ENCODE measurements around the gene UBE2Z.

The UBE2Z gene

GRCh38 chr17:48903401-48903800 lies 4.8 kb upstream of the UBE2Z start:
- Histone ChIP-seq H3K9me3 (ENCODE audit: control extremely low read depth in 1 of 5, control insufficient read depth in 4 of 5, insufficient read depth in 2 of 5, low read depth in 1 of 5, low read length in 4 of 5) (no peaks in the 10 kb centered on the region), H3K27me3 (replicated peaks in 2 of 5; ENCODE audit: control insufficient read depth in 4 of 5, insufficient read depth in 5 of 5, low read length in 4 of 5) (no peaks in the 10 kb centered on the region), H3K4me1 (ENCODE audit: control extremely low read depth in 1 of 4, control insufficient read depth in 4 of 4, insufficient read depth in 4 of 4, low read length in 3 of 4) (peaks cover 0 to 10% (median 8%) of the 10 kb centered on the region in 4 experiments), H3K36me3 (ENCODE audit: control insufficient read depth in 4 of 4, insufficient read depth in 4 of 4, low read length in 3 of 4) (peaks cover 0 to 2% (median 2%) of the 10 kb centered on the region in 4 experiments), H3K27ac (ENCODE audit: insufficient read depth in 1 of 2, low read depth in 1 of 2, low read length in 2 of 2, poor library complexity in 1 of 2, severe bottlenecking in 2 of 2) (no peak overlapping the region), H3K4me3 (ENCODE audit: control insufficient read depth in 1 of 7, extremely low read depth in 1 of 7, insufficient read depth in 4 of 7, low read depth in 2 of 7, low read length in 6 of 7) (no peak overlapping the region)
- DNase-seq, result no peak
- ChIA-PET POLR2A (no interaction called here), CTCF (interaction anchor here (0.6 to 1.2 kb wide), 4 partner anchors 9 to 263 kb away, joined by 3 read pairs; no protein-coding TSS in a partner anchor)
- WGBS (ENCODE audit: insufficient coverage), result no CpG with 5 or more reads among the region's 1 CpG

DNA sequence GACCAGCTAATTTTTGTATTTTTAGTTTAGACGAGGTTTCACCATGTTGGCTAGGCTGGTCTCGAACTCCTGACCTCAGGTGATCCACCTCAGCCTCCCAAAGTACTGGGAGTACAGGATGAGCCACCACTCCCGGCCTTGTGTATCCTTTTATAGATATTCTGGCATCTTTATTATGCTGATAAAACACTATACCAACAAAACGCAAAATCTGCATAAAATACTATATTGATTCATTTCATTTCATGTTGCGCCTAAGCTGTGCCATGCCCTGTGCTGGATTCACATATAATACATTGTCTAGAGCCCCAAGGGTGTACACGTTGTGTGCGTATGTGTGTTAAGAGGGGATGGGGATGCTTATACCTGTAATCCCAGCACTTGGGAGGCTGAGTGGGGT lies 3.8 kb upstream of the UBE2Z start:
- H3K27me3 ChIP-seq (replicated peaks in 2 of 5; ENCODE audit: control insufficient read depth in 4 of 5, insufficient read depth in 5 of 5, low read length in 4 of 5), result no peaks in the 10 kb centered on the region
- H3K4me3 ChIP-seq (ENCODE audit: control insufficient read depth in 1 of 7, extremely low read depth in 1 of 7, insufficient read depth in 4 of 7, low read depth in 2 of 7, low read length in 6 of 7), result no peak overlapping the region
- H3K4me1 ChIP-seq (ENCODE audit: control extremely low read depth in 1 of 4, control insufficient read depth in 4 of 4, insufficient read depth in 4 of 4, low read length in 3 of 4), result peaks cover 2 to 13% (median 11%) of the 10 kb centered on the region in 4 experiments
- 96% methylated on average over 5 of the region's 7 CpGs for WGBS (ENCODE audit: insufficient coverage)
- no peaks in the 10 kb centered on the region for H3K36me3 ChIP-seq (ENCODE audit: control insufficient read depth in 4 of 4, insufficient read depth in 4 of 4, low read length in 3 of 4)
- DNase-seq, result no peak
- no peak overlapping the region for H3K27ac ChIP-seq (ENCODE audit: insufficient read depth in 1 of 2, low read depth in 1 of 2, low read length in 2 of 2, poor library complexity in 1 of 2, severe bottlenecking in 2 of 2)
- ChIA-PET POLR2A (no interaction called here), CTCF (interaction anchor here (1.1 to 1.2 kb wide), 2 partner anchors 10 to 24 kb away, joined by 3 read pairs; no protein-coding TSS in a partner anchor)
- no peaks in the 10 kb centered on the region for H3K9me3 ChIP-seq (ENCODE audit: control extremely low read depth in 1 of 5, control insufficient read depth in 4 of 5, insufficient read depth in 2 of 5, low read depth in 1 of 5, low read length in 4 of 5)

GRCh38 chr17:48905987-48906515 lies 2.2 kb upstream of the UBE2Z start:
- 98% methylated on average over 6 of the region's 9 CpGs for WGBS (ENCODE audit: insufficient coverage)
- CTCF ChIA-PET, result no interaction called here
- Histone ChIP-seq H3K9me3 (ENCODE audit: control extremely low read depth in 1 of 5, control insufficient read depth in 4 of 5, insufficient read depth in 2 of 5, low read depth in 1 of 5, low read length in 4 of 5) (no peaks in the 10 kb centered on the region), H3K36me3 (ENCODE audit: control insufficient read depth in 4 of 4, insufficient read depth in 4 of 4, low read length in 3 of 4) (peaks cover 0 to 12% (median 10%) of the 10 kb centered on the region in 4 experiments), H3K4me1 (ENCODE audit: control extremely low read depth in 1 of 4, control insufficient read depth in 4 of 4, insufficient read depth in 4 of 4, low read length in 3 of 4) (peaks cover 2 to 28% (median 25%) of the 10 kb centered on the region in 4 experiments), H3K27me3 (replicated peaks in 2 of 5; ENCODE audit: control insufficient read depth in 4 of 5, insufficient read depth in 5 of 5, low read length in 4 of 5) (no peaks in the 10 kb centered on the region), H3K27ac (ENCODE audit: insufficient read depth in 1 of 2, low read depth in 1 of 2, low read length in 2 of 2, poor library complexity in 1 of 2, severe bottlenecking in 2 of 2) (no peak overlapping the region), H3K4me3 (ENCODE audit: control insufficient read depth in 1 of 7, extremely low read depth in 1 of 7, insufficient read depth in 4 of 7, low read depth in 2 of 7, low read length in 6 of 7) (no peak overlapping the region)
- no peak for DNase-seq
- POLR2A ChIA-PET, result no interaction called here

- Histone ChIP-seq H3K27ac (ENCODE audit: insufficient read depth in 1 of 2, low read depth in 1 of 2, low read length in 2 of 2, poor library complexity in 1 of 2, severe bottlenecking in 2 of 2) (peak overlapping the region; percentile 99), H3K4me1 (ENCODE audit: control extremely low read depth in 1 of 4, control insufficient read depth in 4 of 4, insufficient read depth in 4 of 4, low read length in 3 of 4) (peaks cover 2 to 34% (median 30%) of the 10 kb centered on the region in 4 experiments), H3K9me3 (ENCODE audit: control extremely low read depth in 1 of 5, control insufficient read depth in 4 of 5, insufficient read depth in 2 of 5, low read depth in 1 of 5, low read length in 4 of 5) (no peaks in the 10 kb centered on the region), H3K36me3 (ENCODE audit: control insufficient read depth in 4 of 4, insufficient read depth in 4 of 4, low read length in 3 of 4) (peaks cover under 1 to 26% (median 20%) of the 10 kb centered on the region in 4 experiments), H3K27me3 (replicated peaks in 2 of 5; ENCODE audit: control insufficient read depth in 4 of 5, insufficient read depth in 5 of 5, low read length in 4 of 5) (no peaks in the 10 kb centered on the region), H3K4me3 (ENCODE audit: control insufficient read depth in 1 of 7, extremely low read depth in 1 of 7, insufficient read depth in 4 of 7, low read depth in 2 of 7, low read length in 6 of 7) (peak overlapping the region; percentile 70 to 87 (median 80))
- ChIA-PET POLR2A (interaction anchor here (0.7 to 1.6 kb wide), 4 partner anchors 12 to 55 kb away, joined by 3 to 17 read pairs (median 4); partner anchors contain the start of gene ATP5MC1), CTCF (interaction anchor here (0.8 to 1.1 kb wide), 3 partner anchors 11 to 23 kb away, joined by 4 read pairs; partner anchors contain the start of gene ATP5MC1)
- DNase-seq, result peak; percentile 65 to 91 (median 86)
- 36% methylated on average over 2 of the region's 2 CpGs for WGBS (ENCODE audit: insufficient coverage)
Observed at GRCh38 chr17:48907713-48908046, 527 bp upstream of the UBE2Z start.

- Histone ChIP-seq H3K4me1 (ENCODE audit: control extremely low read depth in 1 of 4, control insufficient read depth in 4 of 4, insufficient read depth in 4 of 4, low read length in 3 of 4) (peaks cover 2 to 34% (median 30%) of the 10 kb centered on the region in 4 experiments), H3K27me3 (replicated peaks in 2 of 5; ENCODE audit: control insufficient read depth in 4 of 5, insufficient read depth in 5 of 5, low read length in 4 of 5) (no peaks in the 10 kb centered on the region), H3K9me3 (ENCODE audit: control extremely low read depth in 1 of 5, control insufficient read depth in 4 of 5, insufficient read depth in 2 of 5, low read depth in 1 of 5, low read length in 4 of 5) (no peaks in the 10 kb centered on the region), H3K36me3 (ENCODE audit: control insufficient read depth in 4 of 4, insufficient read depth in 4 of 4, low read length in 3 of 4) (peaks cover 3 to 37% (median 31%) of the 10 kb centered on the region in 4 experiments), H3K27ac (ENCODE audit: insufficient read depth in 1 of 2, low read depth in 1 of 2, low read length in 2 of 2, poor library complexity in 1 of 2, severe bottlenecking in 2 of 2) (peak overlapping the region; percentile 99), H3K4me3 (ENCODE audit: control insufficient read depth in 1 of 7, extremely low read depth in 1 of 7, insufficient read depth in 4 of 7, low read depth in 2 of 7, low read length in 6 of 7) (peak overlapping the region; percentile 70 to 87 (median 80))
- ChIA-PET POLR2A (interaction anchor here (0.6 to 1.0 kb wide), 2 partner anchors 17 to 20 kb away, joined by 6 read pairs; partner anchors contain the start of gene ATP5MC1), CTCF (interaction anchor here (1.0 to 1.2 kb wide), 2 partner anchors 19 to 25 kb away, joined by 3 to 4 read pairs; no protein-coding TSS in a partner anchor)
- peak; percentile 91 to 97 (median 96) for DNase-seq
- WGBS (ENCODE audit: insufficient coverage), result 3% methylated on average over 28 of the region's 36 CpGs
Observed at GRCh38 chr17:48908853-48909394, 717 bp downstream of the UBE2Z start.

DNA sequence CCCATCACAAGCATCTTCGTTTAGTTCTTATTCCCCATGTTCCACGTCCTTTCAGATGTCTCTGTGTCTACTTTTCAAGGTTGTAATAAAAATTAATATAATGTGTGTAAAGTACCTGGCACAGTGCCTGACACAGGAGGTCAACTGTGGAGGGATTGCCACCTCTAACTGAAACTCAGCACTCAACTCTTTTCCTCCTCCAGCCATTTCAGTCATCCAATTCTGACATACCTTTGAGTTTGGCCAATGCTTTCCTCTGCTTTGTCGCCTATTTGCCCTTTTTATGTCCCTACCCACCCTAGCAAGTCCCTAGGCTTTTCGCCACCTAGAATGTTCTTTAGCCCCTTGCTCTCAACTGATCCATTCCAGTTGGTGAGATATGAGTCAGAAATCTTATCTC lies 1.6 kb downstream of the UBE2Z start:
- ChIA-PET POLR2A (interaction anchor here (0.6 to 1.0 kb wide), 2 partner anchors 17 to 21 kb away, joined by 6 read pairs; partner anchors contain the start of gene ATP5MC1), CTCF (interaction anchor here (1.0 to 1.2 kb wide), 2 partner anchors 18 to 25 kb away, joined by 3 to 4 read pairs; no protein-coding TSS in a partner anchor)
- 100% methylated on average over 1 of the region's 4 CpGs for WGBS (ENCODE audit: insufficient coverage)
- Histone ChIP-seq H3K4me3 (ENCODE audit: control insufficient read depth in 1 of 7, extremely low read depth in 1 of 7, insufficient read depth in 4 of 7, low read depth in 2 of 7, low read length in 6 of 7) (peak overlapping the region in 4 of 7 experiments; percentile 69 to 87 (median 84)), H3K27me3 (replicated peaks in 2 of 5; ENCODE audit: control insufficient read depth in 4 of 5, insufficient read depth in 5 of 5, low read length in 4 of 5) (no peaks in the 10 kb centered on the region), H3K4me1 (ENCODE audit: control extremely low read depth in 1 of 4, control insufficient read depth in 4 of 4, insufficient read depth in 4 of 4, low read length in 3 of 4) (peaks cover 2 to 34% (median 30%) of the 10 kb centered on the region in 4 experiments), H3K9me3 (ENCODE audit: control extremely low read depth in 1 of 5, control insufficient read depth in 4 of 5, insufficient read depth in 2 of 5, low read depth in 1 of 5, low read length in 4 of 5) (no peaks in the 10 kb centered on the region), H3K36me3 (ENCODE audit: control insufficient read depth in 4 of 4, insufficient read depth in 4 of 4, low read length in 3 of 4) (peaks cover 3 to 42% (median 36%) of the 10 kb centered on the region in 4 experiments), H3K27ac (ENCODE audit: insufficient read depth in 1 of 2, low read depth in 1 of 2, low read length in 2 of 2, poor library complexity in 1 of 2, severe bottlenecking in 2 of 2) (peak overlapping the region in 1 of 2 experiments; percentile 99)
- DNase-seq, result no peak

DNA sequence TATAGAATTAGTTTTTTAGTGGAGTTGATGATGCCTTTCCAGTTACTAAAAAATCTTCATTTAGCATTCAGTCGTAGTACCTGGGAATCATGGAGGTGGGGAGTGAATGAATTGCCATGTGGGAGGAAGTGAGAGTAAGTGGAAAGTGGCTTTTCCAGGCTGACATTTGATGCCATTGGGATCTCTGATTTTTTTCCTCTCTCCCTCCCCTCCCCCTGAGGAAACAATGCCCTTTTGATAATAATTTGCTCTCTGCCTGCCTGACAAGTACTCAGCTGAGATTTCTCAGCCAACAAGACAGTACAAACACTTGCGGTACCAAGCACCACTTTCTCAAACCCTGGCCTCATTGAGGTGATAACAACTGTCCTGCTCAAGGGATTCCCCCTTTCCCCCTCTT lies 2.2 kb downstream of the UBE2Z start:
- no peak for DNase-seq
- no peaks in the 10 kb centered on the region for H3K9me3 ChIP-seq (ENCODE audit: control extremely low read depth in 1 of 5, control insufficient read depth in 4 of 5, insufficient read depth in 2 of 5, low read depth in 1 of 5, low read length in 4 of 5)
- H3K4me3 ChIP-seq (ENCODE audit: control insufficient read depth in 1 of 7, extremely low read depth in 1 of 7, insufficient read depth in 4 of 7, low read depth in 2 of 7, low read length in 6 of 7), result peak overlapping the region in 1 of 7 experiments; percentile 85
- CTCF ChIA-PET, result no interaction called here
- peaks cover 3 to 47% (median 38%) of the 10 kb centered on the region in 4 experiments for H3K36me3 ChIP-seq (ENCODE audit: control insufficient read depth in 4 of 4, insufficient read depth in 4 of 4, low read length in 3 of 4)
- POLR2A ChIA-PET, result no interaction called here
- H3K27me3 ChIP-seq (replicated peaks in 2 of 5; ENCODE audit: control insufficient read depth in 4 of 5, insufficient read depth in 5 of 5, low read length in 4 of 5), result no peaks in the 10 kb centered on the region
- WGBS (ENCODE audit: insufficient coverage), result no CpG with 5 or more reads among the region's 2 CpGs
- peaks cover 2 to 34% (median 30%) of the 10 kb centered on the region in 4 experiments for H3K4me1 ChIP-seq (ENCODE audit: control extremely low read depth in 1 of 4, control insufficient read depth in 4 of 4, insufficient read depth in 4 of 4, low read length in 3 of 4)
- H3K27ac ChIP-seq (ENCODE audit: insufficient read depth in 1 of 2, low read depth in 1 of 2, low read length in 2 of 2, poor library complexity in 1 of 2, severe bottlenecking in 2 of 2), result no peak overlapping the region

Measured in common myeloid progenitor, CD34-positive (primary cell).